GM18508 (cell line): ENCODE data around the gene TTC23.

Experiments
- ATAC-seq: cut with Tn5 transposase; IDR thresholded peaks from one replicate; pipeline ENCODE4 v1.9.1; 2021; ENCODE audit warnings: moderate number of reproducible peaks; ENCODE audit not compliant: insufficient read depth, unreplicated experiment

TTC23 gene

GRCh38 chr15:99108993-99109392, 140.4 kb downstream of the TTC23 start:
- no peak for ATAC-seq

- ATAC-seq = no peak
Measured at GRCh38 chr15:99106417-99107220, 142.8 kb downstream of the TTC23 start.

GRCh38 chr15:99105514-99106341, 143.7 kb downstream of the TTC23 start:
- no peak for ATAC-seq

GRCh38 chr15:99104788-99105513, 144.4 kb downstream of the TTC23 start, which contains the start of gene SYNM:
Gene SYNM (plus strand): TSS chr15:99105080. CDS start chr15:99105200, 120 bp downstream.
- ATAC-seq = no peak

GRCh38 chr15:99103279-99103678, 146.1 kb downstream of the TTC23 start:
- no peak for ATAC-seq

- no peak for ATAC-seq
Measured at GRCh38 chr15:99102332-99103235, 146.8 kb downstream of the TTC23 start.

- ATAC-seq = no peak
Measured at GRCh38 chr15:99101501-99101900, 147.9 kb downstream of the TTC23 start.

GRCh38 chr15:99100245-99101173, 148.9 kb downstream of the TTC23 start:
- no peak for ATAC-seq

GRCh38 chr15:99099661-99100060, 149.7 kb downstream of the TTC23 start:
- ATAC-seq = no peak

GRCh38 chr15:99098991-99099390, 150.4 kb downstream of the TTC23 start:
- no peak for ATAC-seq

- ATAC-seq = no peak
Measured at GRCh38 chr15:99098426-99098825, 151.0 kb downstream of the TTC23 start.

GRCh38 chr15:99097441-99098410, 151.7 kb downstream of the TTC23 start:
- ATAC-seq = no peak

- no peak for ATAC-seq
Measured at GRCh38 chr15:99096894-99097426, 152.4 kb downstream of the TTC23 start.

GRCh38 chr15:99096173-99096893, 153.0 kb downstream of the TTC23 start:
- no peak for ATAC-seq

GRCh38 chr15:99095626-99096025, 153.8 kb downstream of the TTC23 start:
- no peak for ATAC-seq

- ATAC-seq = no peak
Measured at GRCh38 chr15:99092554-99093172, 156.7 kb downstream of the TTC23 start.
